ENCODE data around the gene DEFB131A. TPM values are rescaled to one million over a fixed set of nuclear protein-coding genes. Genes with fewer than 3 reads are reported as not detected.
"Not testable (repeated sequence)": the region's sequence is repeated elsewhere in the genome, so short reads cannot be mapped to it uniquely, and the experiment has no call there.

The DEFB131A gene
- total RNA-seq, result not detected in 2 replicates

GRCh38 chr4:9444114-9444513 lies at the start of gene DEFB131A:
Gene DEFB131A, plus strand, starts transcription at chr4:9444414. Its CDS starts 120 bp downstream, at chr4:9444534.
- not testable (repeated sequence) for DNase-seq

- not testable (repeated sequence) for DNase-seq
Measured at GRCh38 chr4:9405774-9406173, 38.4 kb upstream of the DEFB131A start.

GRCh38 chr4:9406491-9406890 lies 37.7 kb upstream of the DEFB131A start:
- not testable (repeated sequence) for DNase-seq

GRCh38 chr4:9409793-9410192 lies 34.4 kb upstream of the DEFB131A start:
- DNase-seq, result no peak

- not testable (repeated sequence) for DNase-seq
Measured at GRCh38 chr4:9421884-9422455, 22.2 kb upstream of the DEFB131A start.

GRCh38 chr4:9425916-9426315 lies 18.3 kb upstream of the DEFB131A start:
- not testable (repeated sequence) for DNase-seq

- not testable (repeated sequence) for DNase-seq
Measured at GRCh38 chr4:9430061-9430460, 14.2 kb upstream of the DEFB131A start.

GRCh38 chr4:9433320-9433719 lies 10.9 kb upstream of the DEFB131A start:
- not testable (repeated sequence) for DNase-seq

GRCh38 chr4:9436728-9437127 lies 7.5 kb upstream of the DEFB131A start:
- DNase-seq, result not testable (repeated sequence)

GRCh38 chr4:9442355-9442754 lies 1.9 kb upstream of the DEFB131A start:
- DNase-seq, result not testable (repeated sequence)

GRCh38 chr4:9444681-9445080 lies 467 bp downstream of the DEFB131A start:
- not testable (repeated sequence) for DNase-seq

- DNase-seq, result not testable (repeated sequence)
Measured at GRCh38 chr4:9452251-9452650, 8.0 kb downstream of the DEFB131A start.

- DNase-seq, result not testable (repeated sequence)
Measured at GRCh38 chr4:9454284-9454683, 10.1 kb downstream of the DEFB131A start.

- not testable (repeated sequence) for DNase-seq
Measured at GRCh38 chr4:9455046-9455445, 10.8 kb downstream of the DEFB131A start.

GRCh38 chr4:9479466-9479865 lies 35.3 kb downstream of the DEFB131A start:
- DNase-seq, result not testable (repeated sequence)

GRCh38 chr4:9480066-9480465 lies 35.9 kb downstream of the DEFB131A start:
- not testable (repeated sequence) for DNase-seq

GRCh38 chr4:9482871-9483270 lies 38.7 kb downstream of the DEFB131A start:
- not testable (repeated sequence) for DNase-seq

GRCh38 chr4:9483682-9484081 lies 39.5 kb downstream of the DEFB131A start:
- not testable (repeated sequence) for DNase-seq

- not testable (repeated sequence) for DNase-seq
Measured at GRCh38 chr4:9486880-9487279, 42.7 kb downstream of the DEFB131A start.

GRCh38 chr4:9488796-9489195 lies 44.6 kb downstream of the DEFB131A start:
- DNase-seq, result not testable (repeated sequence)

- not testable (repeated sequence) for DNase-seq
Measured at GRCh38 chr4:9490496-9490895, 46.3 kb downstream of the DEFB131A start.

- DNase-seq, result not testable (repeated sequence)
Measured at GRCh38 chr4:9490986-9491385, 46.8 kb downstream of the DEFB131A start.

GRCh38 chr4:9493589-9493988 lies 49.4 kb downstream of the DEFB131A start:
- DNase-seq, result not testable (repeated sequence)

GRCh38 chr4:9494256-9495035 lies 50.2 kb downstream of the DEFB131A start:
- DNase-seq, result not testable (repeated sequence)

Measured in dermis blood vessel endothelial cell (primary cell).